Lung microvascular endothelial cell (primary cell): ENCODE measurements around the gene PFKFB3. TPM values are rescaled to one million over a fixed set of nuclear protein-coding genes. Genes with fewer than 3 reads are reported as not detected.
"Not testable (repeated sequence)": the region's sequence is repeated elsewhere in the genome, so short reads cannot be mapped to it uniquely, and the experiment has no call there.

Source experiments
- DNase-seq, 2 donors: peaks; one replicate each; pipeline versions ENCODE4 v3.0.0 to v3.0.0-alpha.2; 2010; ENCODE audit warnings: low read depth in 2 of 2
- total RNA-seq: library from RNA; depleted of rRNA; stranded (reverse); fragments of >200 nt; gene quantifications from 2 replicates; pipeline ENCODE4 v1.2.1, GENCODE V29; 2014

PFKFB3 gene
- total RNA-seq, 1 donor from 2014 or later = 21.0 TPM

DNA sequence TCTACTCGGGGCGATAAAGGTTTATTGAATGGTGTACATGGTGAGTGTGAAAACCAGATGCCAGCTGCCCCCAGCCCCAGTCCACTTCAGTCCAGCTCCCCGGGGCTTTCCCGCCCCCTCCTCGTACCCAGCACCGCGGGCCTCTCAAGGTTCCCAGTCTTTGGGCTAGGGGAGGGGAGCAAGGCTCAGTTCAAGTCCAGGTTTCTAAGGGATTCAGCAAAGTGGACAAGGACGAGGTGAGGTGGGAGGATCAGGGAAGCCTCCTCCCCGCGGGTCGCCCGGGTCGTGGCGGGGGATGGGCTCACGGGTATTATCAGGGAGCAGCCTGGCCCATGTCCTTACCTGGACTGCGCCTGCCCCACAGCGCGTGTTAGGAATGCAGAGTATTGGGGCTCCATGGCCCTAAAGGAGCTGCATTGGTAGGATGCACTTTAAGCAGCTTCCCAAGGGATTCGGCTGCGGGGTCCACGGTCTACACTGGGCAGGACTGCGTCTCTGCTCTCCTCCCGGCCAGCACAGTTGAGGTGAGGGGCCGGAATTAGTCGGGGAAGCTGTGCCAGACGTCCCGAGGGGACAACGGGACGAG, 541 bp upstream of the PFKFB3 start:
- DNase-seq = no peak

DNA sequence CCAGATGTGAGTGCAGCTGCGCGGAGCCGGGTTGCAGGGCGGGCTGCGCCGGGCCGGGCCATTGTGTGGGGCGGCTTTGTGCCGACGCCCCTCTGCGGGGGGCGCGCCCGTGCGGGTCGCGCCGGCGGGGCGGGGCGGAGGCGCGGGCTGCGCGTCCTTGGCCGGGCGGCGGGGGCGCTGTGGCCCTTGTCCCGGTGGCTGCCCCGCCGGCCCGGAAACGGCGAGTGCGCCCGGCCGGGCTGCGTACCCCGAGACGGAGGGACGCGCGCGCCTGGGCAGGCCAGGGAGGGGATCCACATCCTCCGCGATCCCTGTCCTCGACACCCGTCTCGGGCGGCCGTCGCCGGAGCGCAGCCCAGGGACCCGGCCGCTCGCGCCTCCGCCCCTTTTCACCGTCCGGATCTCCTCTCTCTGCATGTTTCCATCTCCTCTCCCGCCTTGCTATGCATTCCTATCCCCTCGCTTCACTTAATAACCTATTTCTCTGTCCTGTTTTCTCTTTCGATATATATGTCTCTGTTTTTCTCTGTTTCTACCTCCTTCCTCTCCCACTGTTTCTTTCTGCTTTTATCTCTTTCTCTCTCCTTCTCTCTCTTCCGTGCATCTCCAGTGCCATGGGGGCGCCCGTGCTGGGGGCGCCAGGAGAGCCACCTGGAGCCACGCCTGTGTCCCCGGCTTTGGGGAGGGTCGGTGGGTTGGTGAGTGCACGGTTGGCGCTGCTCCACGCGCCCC, 765 bp downstream of the PFKFB3 start:
- DNase-seq = peak; percentile 65 to 66

DNA sequence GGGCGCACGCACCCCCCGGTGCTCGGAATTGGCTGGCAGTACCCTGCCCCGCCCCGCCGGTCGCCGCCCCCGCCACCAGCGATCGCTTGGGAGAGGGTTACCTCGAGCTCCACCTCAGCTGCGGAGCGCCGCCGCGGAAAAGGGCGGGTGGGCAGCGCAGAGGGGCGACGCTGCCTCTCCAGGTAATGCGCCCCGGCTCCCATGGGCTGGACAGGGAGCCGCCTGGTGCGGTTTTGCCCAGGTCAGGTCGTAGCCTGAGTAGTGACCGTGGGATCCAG, 1.3 kb downstream of the PFKFB3 start:
- DNase-seq = peak; percentile 30 to 42

DNA sequence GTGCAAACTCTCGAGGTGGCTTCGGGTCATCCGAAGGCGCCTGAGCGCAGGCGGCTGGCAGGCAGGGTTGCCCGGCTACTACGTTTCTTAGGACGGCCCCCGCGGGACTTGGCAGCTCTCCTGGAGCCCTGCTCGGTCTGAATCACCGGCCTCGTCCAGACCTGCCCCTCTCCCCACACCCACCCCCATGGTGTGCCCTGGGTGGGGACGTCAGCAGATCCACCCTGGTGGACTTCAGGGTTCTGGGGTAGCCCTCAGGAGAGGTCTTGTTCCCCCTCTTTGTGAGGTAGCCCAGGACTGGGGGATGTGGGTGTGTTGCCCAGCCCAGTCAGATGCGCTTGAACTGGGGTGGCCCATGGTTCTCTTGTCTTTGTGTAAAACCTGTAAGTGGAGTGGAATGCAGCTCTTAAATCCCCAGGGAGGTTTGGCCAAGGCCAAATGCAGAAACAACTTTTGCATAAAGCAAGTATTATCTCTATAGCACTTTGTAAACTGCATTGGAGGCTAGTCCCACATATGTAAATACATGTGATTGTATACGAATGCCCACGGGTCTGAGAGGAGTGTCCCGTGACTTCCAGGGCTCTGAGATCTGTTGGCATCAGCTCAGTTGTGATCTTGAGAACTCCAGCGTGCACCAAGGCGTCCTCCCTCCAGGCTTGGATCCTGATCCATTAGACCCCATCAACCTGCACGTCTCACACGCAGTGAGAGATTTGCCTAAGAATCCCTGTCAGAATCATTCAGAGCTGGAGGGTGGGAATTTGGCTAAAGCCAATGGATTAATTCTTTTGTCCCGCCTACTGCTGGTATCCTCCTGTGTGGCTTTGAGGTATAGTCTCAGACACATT, 1.8 kb downstream of the PFKFB3 start:
- peak; percentile 46 to 74 for DNase-seq

DNA sequence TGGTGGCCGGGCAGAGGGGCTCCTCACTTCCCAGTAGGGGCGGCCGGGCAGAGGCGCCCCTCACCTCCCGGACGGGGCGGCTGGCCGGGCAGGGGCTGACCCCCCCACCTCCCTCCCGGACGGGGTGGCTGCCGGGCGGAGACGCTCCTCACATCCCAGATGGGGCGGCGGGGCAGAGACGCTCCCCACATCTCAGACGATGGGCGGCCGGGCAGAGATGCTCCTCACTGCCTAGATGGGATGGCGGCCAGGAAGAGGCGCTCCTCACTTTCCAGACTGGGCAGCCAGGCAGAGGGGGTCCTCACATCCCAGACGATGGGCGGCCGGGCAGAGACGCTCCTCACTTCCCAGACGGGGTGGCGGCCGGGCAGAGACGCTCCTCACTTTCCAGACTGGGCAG, 3.8 kb downstream of the PFKFB3 start:
- DNase-seq = not testable (repeated sequence)

DNA sequence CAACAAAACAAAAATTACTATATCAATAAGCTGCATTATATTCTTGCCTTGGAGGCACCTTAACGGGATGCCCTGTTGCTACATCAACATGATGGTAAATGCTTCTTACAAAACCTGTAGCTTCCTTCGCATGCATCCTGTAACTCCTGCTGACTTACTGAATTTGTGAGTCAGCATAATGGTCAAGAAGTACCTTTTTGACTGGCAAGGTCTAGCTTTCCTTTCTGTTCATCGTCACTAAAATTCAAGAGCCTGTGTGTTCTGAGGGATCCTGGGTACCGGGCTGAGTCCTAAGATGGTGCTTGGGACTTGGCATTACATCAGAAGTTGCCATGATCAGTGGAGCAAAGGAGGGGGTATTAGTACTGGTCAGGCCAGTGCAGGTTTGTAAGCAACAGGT, 4.9 kb downstream of the PFKFB3 start:
- no peak for DNase-seq

DNA sequence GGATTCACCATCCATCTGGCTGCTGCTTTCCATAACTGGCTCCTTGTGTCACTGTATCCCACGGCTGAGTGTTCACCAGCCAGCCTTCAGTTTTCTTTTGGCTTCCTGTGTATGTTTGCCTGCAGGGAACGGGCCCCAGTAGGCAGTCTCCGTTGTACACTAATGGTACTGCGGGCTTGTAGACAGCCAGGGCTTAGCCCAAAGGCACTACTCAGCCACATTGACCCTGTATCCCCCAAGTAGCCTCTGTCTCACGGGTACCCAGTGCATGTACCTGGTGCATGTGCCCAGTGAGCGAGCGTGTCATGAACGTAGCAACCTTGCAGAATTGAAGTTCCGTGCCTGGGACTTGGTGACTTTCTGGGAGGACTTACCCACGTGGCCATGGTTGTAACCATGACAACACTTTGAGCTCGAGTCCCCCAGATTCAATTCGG, 6.1 kb downstream of the PFKFB3 start:
- DNase-seq = no peak

DNA sequence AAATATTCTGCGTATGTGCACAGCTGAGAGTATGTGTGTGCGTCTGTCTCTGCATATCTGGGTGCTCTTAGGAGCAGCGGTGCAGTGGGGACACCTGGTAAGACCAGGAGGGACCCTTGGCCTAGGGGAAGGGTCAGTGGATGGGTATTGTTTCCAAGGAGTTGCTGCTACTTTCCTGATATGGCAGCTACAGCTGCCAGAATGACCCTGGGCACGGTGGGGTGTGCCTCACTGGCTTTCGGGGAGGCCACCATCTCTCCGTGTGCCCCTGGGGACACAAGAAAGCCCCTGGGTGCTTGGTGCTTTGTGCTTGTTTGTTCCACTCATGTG, 8.6 kb downstream of the PFKFB3 start:
- no peak for DNase-seq

DNA sequence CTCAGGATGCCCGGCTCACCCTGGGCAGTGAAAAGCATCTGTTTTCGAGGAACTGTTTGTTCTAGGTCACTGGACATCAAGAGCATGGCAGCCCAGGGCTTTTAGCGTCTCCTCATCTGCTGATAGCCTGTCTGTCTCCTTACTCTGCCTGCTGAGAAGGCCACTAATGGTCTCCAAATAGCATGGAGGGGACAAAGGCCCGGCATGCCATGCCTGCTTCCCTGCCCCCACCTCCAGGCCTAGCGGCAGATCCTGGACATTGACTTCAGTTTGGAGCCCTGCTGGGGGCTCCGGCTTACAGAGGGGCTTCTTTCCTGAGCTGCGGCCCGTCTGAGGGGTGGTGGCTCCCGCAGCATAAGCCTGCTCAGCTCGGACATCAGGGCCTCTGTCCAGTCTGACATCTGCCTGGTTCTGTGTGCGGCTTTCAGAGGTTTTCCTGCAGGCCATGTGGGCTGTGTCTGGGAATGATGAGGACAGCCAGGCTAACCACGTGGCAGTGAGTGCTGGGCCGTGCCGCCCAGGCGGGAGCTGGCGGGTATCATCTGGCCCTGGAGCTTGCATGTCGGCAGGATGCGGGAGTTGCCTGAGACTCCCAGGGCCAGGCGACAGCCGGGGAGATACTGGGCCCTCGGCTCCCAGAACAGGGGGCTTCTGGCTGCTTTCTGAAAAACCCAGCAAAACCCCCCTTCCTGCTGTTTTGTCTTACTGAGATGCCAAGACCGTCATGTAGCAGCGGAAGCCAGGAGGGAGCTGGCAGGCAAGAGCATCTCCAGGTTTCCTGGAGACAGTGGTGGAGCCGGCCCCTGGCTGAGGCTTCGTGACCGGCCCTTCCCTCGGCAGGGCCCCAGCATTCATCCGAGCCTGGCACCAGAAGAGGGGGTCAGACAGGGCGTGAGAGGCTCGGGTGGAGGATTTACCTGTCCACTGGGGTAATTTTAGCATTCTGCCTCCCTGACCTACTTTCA, 9.2 kb downstream of the PFKFB3 start:
- DNase-seq = no peak

DNA sequence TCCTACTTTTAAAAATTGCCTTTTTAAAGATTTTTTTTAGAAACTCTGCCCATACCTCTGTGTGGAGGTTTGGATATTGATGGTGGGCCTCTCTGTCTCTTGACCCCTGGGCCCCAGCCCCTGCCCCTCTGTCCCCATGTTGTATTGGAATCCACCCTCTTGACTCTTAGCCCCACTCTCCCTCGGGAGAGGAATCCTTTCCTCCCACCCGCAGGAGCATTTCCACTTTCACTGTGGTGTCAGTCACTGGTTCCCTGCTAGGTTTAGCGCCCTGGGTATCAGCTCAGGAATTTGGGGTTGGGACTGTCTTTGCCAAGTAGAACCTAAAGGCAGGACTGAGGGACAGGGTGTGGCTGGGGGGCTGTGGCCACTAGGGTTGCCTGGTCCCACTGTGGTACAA, 10.1 kb downstream of the PFKFB3 start:
- DNase-seq = no peak

DNA sequence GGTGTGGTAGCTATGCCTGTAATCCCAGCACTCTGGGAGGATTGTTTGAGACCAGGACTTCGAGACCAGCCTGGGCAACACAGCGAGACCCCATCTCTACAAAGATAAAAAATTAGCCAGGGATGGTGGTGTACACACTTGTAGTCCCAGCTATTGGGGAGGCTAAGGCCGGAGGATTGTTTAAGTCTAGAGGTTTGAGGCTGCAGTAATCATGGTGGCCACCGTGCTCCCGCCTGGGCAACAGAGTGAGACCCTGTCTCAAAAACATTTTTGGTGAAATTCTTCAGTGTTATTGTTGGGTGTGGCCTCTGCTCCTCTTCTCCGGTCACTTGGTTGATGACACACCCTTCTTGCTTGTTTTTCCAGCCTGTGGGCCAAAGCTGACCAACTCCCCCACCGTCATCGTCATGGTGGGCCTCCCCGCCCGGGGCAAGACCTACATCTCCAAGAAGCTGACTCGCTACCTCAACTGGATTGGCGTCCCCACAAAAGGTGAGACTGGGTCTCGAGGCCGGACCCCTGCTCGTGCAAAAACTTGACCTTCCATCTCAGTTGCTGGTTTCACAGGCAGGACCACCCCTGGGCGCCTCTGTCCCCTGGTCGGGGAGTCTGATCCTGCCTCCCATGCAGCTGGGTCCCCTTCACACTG, 10.6 kb downstream of the PFKFB3 start:
- DNase-seq = no peak

DNA sequence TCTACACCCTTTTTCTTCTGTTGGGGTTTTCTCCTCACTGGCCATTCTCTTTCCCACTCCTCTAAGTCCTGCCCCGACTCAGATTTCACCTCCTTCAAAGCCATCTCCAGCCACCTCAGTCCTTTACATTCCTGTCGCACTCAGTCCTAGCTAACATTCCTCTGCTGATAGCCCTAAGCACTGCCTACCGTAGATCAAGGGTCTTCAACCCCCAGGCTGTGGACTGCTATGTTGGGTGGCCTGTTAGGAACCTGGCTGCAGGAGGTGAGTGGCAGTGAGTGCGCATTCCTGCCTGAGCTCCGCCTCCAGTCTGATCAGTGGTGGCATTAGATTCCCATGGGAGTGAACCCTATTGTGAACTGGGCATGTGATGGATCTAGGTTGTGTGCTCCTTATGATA, 11.2 kb downstream of the PFKFB3 start:
- no peak for DNase-seq

DNA sequence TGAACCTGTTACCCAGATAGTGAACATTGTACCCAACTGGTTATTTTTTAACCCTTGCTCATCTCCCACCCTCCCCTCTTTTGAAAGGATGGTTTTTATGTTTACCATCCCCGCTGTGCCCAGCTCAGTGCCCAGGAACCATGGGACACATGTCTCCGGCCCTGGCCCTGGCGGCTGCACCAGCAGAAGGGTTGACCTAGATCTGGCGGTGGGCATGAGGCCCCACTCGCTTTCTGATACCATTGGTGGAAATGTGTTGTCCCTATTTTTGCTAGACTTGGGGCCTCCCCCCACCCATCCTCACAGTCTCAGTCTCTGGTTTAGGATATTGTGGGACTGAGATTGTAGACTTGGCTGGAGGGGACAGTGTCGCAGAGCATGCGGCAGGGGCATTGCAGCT, 11.9 kb downstream of the PFKFB3 start:
- no peak for DNase-seq

DNA sequence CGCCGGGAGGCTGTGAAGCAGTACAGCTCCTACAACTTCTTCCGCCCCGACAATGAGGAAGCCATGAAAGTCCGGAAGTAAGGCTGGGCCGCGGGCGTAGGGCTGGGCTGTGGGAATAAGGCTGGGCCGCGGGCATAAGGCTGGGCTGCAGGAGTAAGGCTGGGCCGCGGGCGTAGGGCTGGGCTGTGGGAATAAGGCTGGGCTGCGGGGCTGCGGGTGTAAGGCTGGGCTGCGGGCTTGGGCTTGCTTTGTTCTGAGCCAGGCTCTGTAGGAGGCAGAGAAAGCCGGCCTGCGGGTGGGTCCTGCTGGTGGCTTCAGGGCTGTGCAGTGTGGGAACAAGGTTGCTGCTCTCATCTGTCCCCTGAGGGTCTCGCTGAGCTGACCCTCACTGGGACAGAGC, 12.5 kb downstream of the PFKFB3 start:
- DNase-seq = no peak

DNA sequence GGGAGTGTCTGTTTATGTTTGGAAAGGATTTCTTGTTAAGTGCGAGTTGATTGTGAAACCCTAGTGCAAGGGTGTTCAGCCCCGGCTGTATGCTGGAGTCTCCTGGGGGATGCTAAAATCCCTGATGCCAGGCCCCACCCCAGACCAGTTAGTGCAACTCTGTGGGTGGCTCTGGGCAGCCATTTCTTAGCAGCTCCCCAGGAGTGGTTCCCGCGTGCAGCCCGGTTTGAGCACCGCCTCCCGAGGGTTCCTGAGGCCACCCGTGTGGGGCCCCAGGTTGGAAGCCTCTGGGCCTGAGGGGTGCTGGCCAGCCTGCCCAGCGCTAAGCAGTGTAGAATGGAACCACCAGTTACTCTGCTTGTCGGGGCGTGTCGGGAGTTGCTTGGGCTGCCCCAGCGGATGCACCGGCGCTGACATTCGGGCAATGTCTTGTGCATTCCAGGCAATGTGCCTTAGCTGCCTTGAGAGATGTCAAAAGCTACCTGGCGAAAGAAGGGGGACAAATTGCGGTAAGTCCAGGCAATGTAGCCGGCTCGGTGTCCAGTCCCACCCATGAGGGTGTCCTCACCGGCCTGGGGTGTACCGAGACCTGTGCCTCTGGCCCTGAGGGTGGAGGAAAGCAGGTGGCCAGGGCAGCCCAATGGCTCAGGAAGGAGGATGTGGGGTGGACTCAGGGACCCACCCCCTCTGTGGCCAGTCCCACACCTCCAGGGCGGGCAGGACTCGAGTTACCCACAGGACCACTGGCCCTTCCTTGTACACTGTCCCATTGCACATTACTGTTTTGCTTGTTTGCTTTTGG, 13.2 kb downstream of the PFKFB3 start:
- DNase-seq = no peak

DNA sequence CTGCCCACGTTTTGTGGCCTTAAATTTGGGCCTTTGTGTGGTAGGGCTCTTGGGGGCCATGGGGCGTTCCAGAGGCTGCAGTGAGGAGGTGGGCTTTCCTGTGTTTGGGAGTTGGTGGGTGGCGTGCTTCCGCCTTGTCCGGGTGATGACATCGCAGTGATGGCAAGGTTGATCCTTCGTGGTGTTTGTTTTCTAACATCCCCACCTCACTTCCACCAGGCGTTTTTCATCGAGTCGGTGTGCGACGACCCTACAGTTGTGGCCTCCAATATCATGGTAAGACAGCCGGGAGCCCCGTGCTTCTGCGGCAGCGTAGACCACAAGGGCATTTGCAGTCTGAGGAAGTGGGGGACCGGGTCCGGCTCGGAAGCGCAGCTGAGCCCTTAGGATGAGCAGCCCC, 14.2 kb downstream of the PFKFB3 start:
- DNase-seq = no peak

DNA sequence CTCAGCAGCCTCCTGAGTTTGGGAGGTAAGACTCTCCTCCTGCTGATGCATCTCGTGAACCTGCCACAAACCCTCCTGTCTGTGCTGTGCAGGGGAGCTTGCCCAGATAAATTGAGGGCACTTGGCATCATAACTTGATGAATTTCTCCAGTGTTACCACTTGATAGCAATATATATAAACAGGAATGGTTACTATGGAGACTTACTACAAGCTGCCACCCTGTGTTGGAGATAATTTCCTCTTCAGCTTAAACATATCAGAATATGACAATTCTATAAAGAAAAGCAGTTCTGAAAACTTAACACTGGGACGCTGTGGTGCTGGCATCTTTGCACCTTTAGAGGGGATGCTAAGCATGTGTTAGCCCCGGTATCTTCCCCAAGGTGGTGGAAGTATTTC, 14.9 kb downstream of the PFKFB3 start:
- DNase-seq = peak; percentile 56 to 60

DNA sequence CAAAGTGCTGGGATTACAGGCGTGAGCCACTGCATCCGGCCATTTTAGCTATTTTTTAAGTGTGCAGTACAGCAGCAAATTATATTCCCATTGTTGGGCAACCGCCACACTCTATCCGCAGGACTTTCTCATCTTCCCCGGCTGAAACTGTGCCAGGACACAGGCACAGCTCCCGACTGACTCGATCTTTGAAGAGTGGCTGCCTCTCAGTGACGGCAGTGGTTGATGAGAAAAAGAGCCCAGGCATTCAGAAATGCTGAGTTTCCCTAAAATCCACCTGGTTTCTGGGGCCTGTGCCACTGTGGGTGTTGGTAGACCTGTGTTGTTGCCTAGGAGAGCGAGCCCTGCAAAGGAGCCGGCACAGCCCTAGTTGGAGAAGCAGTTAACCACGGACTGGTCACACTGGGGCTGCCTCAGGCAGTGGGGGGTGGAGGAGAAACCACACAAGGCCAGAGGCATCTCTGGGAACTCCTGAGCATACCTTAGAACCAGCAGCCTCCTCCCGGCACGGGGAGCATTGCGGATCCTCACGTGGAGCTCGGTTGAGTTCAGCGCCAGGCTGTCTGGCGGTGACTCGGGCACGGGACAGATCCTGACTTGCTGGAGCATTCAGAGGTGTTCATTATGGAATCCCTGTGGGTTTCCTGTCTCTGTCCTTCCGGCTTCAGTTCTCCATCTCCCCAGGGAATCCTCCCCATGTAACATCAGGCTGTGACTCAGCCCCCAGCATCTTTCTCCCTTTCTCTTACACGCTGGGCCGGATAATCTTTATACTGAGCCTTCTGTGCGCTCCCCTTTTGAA, 16.2 kb downstream of the PFKFB3 start:
- peak in 1 of 2 donors; percentile 26 for DNase-seq

DNA sequence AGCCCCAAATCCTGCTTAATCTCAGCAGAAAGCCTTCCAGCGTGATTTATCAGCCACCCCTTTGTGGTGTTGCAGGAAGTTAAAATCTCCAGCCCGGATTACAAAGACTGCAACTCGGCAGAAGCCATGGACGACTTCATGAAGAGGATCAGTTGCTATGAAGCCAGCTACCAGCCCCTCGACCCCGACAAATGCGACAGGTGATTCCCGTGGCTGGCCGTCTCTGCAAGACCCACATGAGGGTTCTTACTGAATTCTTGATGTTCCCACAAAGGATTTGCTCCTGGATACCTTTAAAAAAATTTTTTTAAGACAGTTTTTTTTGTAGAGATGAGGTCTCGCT, 16.7 kb downstream of the PFKFB3 start:
- DNase-seq = no peak
